Measurements from ENCODE around the gene MEIOSIN.
A peak's percentile ranks its signal among the peaks of the same experiment; 100 is the strongest.
"Not testable (repeated sequence)": the region's sequence is repeated elsewhere in the genome, so short reads cannot be mapped to it uniquely, and the experiment has no call there.

MEIOSIN gene

GRCh38 chr19:45717983-45718650, 15.1 kb upstream of the MEIOSIN start:
- DNase-seq = no peak

DNA sequence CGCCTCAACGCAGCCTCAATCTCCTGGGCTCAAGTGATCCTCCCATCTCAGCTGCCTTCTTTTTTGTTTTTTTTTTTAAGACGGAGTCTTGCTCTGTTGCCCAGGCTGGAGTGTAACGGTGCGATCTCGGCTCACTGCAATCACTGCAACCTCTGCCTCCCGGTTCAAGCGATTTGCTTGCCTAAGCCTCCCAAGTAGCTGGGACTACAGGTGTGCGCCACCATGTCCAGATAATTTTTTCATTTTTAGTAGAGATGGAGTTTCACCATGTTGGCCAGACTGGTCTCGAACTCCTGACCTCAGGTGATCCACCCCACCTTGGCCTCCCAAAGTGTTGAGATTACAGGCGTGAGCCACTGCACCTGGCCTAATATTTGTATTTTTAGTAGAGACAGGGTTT, 13.2 kb upstream of the MEIOSIN start:
- not testable (repeated sequence) for DNase-seq

DNA sequence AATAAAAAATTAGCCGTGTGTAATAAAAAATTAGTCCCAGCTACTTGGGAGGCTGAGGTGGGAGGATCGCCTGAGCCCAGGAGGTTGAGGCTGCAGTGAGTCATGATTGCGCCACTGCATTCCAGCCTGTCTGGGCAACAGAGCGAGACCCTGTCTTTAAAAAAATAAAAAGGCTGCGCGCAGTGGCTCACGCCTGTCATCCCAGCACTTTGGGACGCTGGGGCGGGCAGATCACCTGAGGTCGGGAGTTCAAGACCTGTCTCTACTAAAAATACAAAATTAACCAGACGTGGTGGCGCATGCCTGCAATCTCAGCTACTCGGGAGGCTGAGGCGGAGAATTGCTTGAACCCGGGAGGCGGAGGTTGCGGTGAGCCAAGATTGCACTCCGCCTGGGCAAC, 4.6 kb upstream of the MEIOSIN start:
- not testable (repeated sequence) for DNase-seq

DNA sequence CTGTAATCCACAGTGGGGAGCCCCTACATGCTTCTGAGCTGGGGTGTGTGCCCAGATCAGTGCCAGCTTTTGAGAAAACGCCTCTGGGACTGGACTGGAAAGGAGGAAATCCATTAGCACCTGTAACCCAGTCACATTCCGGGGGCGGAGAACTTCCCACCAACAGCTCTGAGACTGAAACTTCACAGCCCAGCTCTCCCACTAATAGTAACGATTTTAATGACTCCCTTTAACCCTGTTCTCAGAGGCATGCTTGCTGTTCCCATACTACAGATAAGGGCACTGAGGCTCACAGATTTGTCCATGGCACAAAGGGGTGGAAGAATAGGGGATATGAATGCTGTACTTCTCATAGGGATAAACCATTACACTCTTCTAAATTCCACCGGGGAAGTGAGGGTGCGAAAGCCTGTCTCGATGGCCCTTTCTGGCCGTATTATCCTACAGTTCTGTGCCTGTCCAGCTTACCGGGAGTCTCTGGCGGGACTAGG, 3.4 kb upstream of the MEIOSIN start:
- DNase-seq = no peak

DNA sequence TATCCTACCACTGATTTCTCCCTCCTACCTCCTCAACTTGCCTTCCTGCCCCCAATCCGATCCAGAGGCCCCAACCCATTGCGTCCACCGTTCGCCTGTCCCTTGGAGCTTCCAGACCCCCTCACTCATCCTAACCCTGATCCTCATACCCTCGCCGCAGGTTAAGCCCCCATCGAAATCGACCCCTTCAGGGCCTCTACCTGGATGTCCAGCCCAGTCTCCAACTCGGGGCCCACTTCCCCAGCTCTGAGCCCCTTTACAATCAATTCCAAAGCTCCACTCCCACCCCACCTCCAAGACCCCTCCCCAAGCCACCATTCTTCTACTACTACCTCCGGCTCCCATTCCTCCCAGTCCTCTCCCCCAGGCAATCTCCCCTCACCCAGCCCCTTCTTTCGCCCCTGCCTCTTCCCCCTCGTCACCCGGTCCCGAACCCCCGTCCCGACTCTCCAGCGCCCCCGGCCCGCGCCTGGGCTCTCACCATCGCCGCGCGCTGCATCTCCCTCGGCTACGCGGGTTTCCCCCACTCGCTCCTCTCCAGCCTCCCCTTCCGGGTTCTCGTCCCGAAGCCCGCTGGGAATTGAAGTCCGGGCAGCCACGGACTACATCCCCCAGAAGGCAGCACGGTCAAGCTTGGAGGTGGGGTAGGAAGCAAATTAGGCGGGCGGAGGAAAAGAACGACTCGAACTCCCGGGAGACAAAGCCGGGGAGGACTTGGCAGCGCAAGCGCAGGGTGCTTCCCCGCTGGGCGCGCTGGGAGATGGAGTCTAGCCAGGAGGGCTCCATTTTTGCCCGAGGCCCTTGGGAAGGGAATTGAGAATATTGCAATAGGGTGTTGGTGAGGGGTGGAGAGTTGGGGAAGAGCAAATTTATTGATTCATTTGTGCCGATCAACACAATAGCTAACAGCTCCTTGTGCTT, 2.6 kb upstream of the MEIOSIN start, which contains the start of gene FBXO46:
TSS of gene FBXO46 (minus strand) at position 529 of the 921 bp plus-strand sequence. CDS start 17,401 bp downstream, outside the sequence.
- DNase-seq = peak; percentile 94

- no peak for DNase-seq
Measured at GRCh38 chr19:45739498-45740439, 6.5 kb downstream of the MEIOSIN start.

DNA sequence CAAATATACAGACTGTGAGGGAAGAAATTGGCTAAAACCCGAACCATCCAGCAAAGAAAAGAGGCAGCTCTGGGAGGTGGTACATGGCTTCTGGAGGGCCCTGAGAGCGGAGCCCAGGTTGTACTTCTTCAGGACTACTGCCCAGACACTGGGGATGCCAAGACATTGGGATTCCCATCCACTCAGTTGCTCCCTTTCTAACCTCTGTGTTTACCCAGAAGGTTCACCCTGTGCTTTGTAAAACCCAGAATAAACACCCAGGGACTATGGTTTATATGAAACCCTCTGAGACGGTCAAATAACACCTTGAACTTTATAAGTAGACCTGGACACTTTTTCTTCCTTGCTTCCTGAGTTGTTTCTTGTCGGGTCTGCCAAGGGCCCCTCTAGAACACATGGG, 9.7 kb downstream of the MEIOSIN start:
- no peak for DNase-seq

- no peak for DNase-seq
Measured at GRCh38 chr19:45745606-45746005, 12.4 kb downstream of the MEIOSIN start.

DNA sequence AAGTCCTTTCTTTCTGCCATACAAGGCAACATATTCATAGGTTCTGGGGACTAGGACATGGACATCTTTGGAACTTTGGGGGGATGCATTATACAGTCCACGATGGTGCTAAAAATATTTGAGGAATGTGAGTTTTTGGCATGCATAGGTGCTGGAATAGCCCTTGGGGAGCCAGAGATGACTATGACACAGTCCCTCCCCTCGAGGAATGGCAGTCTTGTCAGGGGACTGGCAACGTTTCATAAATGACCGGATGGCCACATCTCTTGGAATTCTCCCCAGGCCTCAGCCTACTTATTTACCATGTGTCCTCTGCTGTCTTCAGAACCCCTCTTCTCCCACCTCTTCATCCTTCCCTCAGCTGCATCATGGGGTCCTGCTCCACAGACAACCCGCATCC, 13.6 kb downstream of the MEIOSIN start:
- no peak for DNase-seq

GRCh38 chr19:45747513-45747912, 14.3 kb downstream of the MEIOSIN start:
- no peak for DNase-seq

DNA sequence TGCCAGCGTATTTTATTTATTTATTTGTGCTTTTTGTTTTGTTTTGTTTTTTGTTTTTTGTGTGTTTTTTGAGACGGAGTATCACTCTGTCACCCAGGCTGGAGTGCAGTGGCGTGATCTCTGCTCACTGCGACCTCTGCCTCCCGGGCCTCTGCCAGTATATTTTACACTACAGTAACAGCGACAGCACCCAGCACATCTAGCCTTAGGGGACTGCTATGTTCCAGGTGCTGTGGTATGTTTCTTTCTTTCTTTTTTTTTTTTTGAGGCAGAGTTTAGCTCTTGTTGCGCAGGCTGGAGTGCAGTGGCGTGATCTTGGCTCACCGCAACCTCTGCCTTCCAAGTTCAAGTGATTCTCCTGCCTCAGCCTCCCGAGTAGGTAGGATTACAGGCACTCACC, 18.2 kb downstream of the MEIOSIN start:
- DNase-seq = not testable (repeated sequence)

- no peak for DNase-seq
Measured at GRCh38 chr19:45752639-45753038, 19.4 kb downstream of the MEIOSIN start.

- no peak for DNase-seq
Measured at GRCh38 chr19:45753548-45753947, 20.3 kb downstream of the MEIOSIN start.

DNA sequence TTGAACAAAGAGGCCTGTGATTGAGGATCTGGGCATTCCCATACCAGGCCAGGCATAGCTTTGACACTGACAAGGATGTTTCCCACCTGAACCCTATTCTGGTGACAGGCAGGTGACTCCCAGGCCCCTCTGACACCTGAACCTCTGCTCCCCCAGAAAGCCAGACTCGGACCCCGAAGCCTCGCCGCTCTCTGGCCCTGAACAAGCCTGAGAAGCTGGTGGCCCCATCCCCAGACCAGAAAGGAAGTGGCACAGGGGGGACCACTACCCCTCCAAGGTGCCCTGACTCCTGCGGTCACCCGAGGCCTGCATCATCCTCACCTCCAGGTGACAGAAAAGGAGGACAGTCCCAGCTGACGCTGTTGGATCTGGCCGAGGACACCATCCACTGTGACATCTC, 21.1 kb downstream of the MEIOSIN start:
- DNase-seq = no peak

DNA sequence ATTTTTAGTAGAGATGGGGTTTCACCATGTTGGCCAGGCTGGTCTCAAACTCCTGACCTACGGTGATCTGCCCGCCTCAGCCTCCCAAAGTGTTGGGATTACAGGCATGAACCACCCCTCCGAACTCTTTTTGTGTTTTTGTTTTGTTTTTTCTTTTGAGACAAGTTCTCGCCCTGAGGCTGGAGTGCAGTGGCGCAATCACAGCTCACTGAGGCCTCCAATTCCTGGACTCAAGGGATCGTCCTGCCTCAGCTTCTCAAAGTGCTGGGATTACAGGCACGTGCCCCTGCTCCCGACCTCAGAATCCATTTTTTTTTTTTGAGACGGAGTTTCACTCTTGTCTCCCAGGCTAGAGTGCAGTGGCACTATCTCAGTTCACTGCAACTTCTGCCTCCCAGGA, 24.5 kb downstream of the MEIOSIN start:
- DNase-seq = no peak

GRCh38 chr19:45758921-45759320, 25.7 kb downstream of the MEIOSIN start:
- DNase-seq = no peak

GRCh38 chr19:45761714-45762113, 28.5 kb downstream of the MEIOSIN start:
- no peak for DNase-seq

- no peak for DNase-seq
Measured at GRCh38 chr19:45762870-45763631, 29.8 kb downstream of the MEIOSIN start.

- DNase-seq = no peak
Measured at GRCh38 chr19:45763691-45764294, 30.6 kb downstream of the MEIOSIN start.

DNA sequence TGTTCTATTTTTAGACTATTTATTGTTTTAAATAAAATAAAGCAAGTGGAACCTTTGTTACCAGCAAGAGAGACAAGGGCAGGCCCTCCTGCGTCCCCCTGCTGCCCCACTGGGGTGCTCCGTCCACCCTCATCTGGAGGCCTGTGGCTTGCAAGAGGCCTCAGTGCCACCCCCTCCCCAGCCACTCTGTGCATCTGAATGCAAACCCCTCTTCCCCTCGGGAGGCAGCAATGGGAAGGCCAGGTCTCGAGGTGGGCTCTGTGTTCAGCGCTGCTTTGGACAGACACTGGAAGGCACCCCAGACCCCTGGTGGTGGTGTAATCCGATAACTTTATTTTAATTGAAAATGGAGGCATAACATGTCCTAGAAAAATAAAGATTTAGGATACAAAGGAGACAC, 31.2 kb downstream of the MEIOSIN start:
- no peak for DNase-seq

DNA sequence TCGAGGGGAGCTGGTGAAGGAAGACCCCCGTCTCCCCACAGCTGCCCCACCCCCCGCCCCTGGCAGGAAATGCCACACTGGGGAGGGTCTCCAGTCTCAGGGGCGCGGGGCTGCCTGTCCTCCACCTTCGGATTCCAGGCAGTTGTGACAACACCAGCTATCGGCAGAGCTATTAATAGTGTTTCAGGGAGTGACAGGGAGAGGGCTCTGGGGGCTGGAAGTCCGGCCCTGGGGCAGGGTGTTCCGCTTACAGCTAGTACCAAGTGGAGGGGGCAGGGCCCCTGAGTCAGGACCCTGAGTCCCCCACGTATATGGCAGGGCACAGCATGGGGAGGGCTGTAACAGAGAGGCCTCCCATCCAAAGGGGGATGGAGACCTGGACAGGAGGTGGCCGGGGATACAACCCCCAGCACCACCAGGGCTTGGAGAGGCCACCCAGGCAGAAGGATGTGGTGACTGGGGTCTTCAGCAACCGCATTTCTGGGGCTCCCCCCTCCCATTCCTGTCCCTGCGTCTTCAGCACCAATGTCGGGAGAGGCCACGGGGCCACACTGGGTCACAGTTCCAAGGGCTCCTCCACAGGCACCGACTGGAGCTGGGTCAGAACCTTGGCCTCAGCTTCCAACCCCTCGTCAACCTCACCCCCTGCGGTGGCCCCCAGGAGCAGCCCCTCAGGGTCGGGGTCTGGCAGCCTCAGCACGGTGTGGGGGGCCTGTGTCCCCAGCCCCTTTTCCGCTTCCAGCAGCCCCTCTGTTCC, 31.9 kb downstream of the MEIOSIN start:
- no peak for DNase-seq
